NB4 (cell line): ENCODE measurements around the gene PORCN.
A peak's percentile ranks its signal among the peaks of the same experiment; 100 is the strongest.

Experiments used
- DNase-seq: peaks from one replicate; pipeline ENCODE4 v3.0.0; 2010; ENCODE audit warnings: low read depth
- H3K4me3 ChIP-seq: one replicate; pipeline ENCODE4 v1.5.1; 2011; ENCODE audit warnings: mild to moderate bottlenecking, low read depth, low read length, moderate library complexity
- CTCF ChIP-seq: IDR thresholded peaks from one replicate; pipeline ENCODE4 v1.5.1; 2012; ENCODE audit warnings: low read depth, low read length
- MAX ChIP-seq: IDR thresholded peaks from 2 replicates; pipeline ENCODE4 v1.6.1; 2011; ENCODE audit warnings: low read depth, low read length
- MYC ChIP-seq: IDR thresholded peaks from 2 replicates; pipeline ENCODE4 v1.6.1; 2011; ENCODE audit warnings: low read depth, low read length
- POLR2A ChIP-seq: IDR thresholded peaks from 2 replicates; pipeline ENCODE4 v1.6.1; 2011; ENCODE audit warnings: mild to moderate bottlenecking; ENCODE audit not compliant: insufficient read length; ENCODE audit errors: extremely low read depth

Gene PORCN

GRCh38 chrX:48507246-48507645, 1.5 kb upstream of the PORCN start:
- no peak for DNase-seq
- no peak overlapping the region for H3K4me3 ChIP-seq
- TF ChIP-seq MYC (no peak), POLR2A (no peak), MAX (no peak), CTCF (no peak)

- H3K4me3 ChIP-seq = peak overlapping the region; percentile 49
- DNase-seq = no peak
- TF ChIP-seq MYC = no peak
- TF ChIP-seq MAX = no peak
- no peak for TF ChIP-seq CTCF
- no peak for TF ChIP-seq POLR2A
Measured at GRCh38 chrX:48509245-48509590, 426 bp downstream of the PORCN start.

- H3K4me3 ChIP-seq = no peak overlapping the region
- no peak for DNase-seq
- TF ChIP-seq MAX = no peak
- no peak for TF ChIP-seq MYC
- no peak for TF ChIP-seq CTCF
- no peak for TF ChIP-seq POLR2A
Measured at GRCh38 chrX:48509619-48510018, 827 bp downstream of the PORCN start.

GRCh38 chrX:48511560-48511959, 2.8 kb downstream of the PORCN start:
- no peak for DNase-seq
- TF ChIP-seq POLR2A = no peak
- TF ChIP-seq MYC = no peak
- TF ChIP-seq MAX = no peak
- TF ChIP-seq CTCF = peak; percentile 52
- no peak overlapping the region for H3K4me3 ChIP-seq

- no peak for DNase-seq
- H3K4me3 ChIP-seq = no peak overlapping the region
- TF ChIP-seq MAX (no peak), MYC (no peak), CTCF (no peak), POLR2A (no peak)
Measured at GRCh38 chrX:48512371-48512935, 3.7 kb downstream of the PORCN start.

GRCh38 chrX:48513670-48514069, 4.9 kb downstream of the PORCN start:
- TF ChIP-seq POLR2A (no peak), MAX (no peak), MYC (no peak), CTCF (no peak)
- no peak overlapping the region for H3K4me3 ChIP-seq
- no peak for DNase-seq
